ENCODE results near the gene SHROOM2.

SHROOM2 gene

GRCh38 chrX:9905721-9906120 lies 119.5 kb downstream of the SHROOM2 start:
- no peak for DNase-seq

- no peak for DNase-seq
Observed at GRCh38 chrX:9906919-9907318, 120.7 kb downstream of the SHROOM2 start.

GRCh38 chrX:9907645-9908387 lies 121.6 kb downstream of the SHROOM2 start:
- peak; percentile 48 for DNase-seq

GRCh38 chrX:9909254-9909653 lies 123.0 kb downstream of the SHROOM2 start:
- DNase-seq = no peak

GRCh38 chrX:9911487-9911886 lies 125.3 kb downstream of the SHROOM2 start:
- peak; percentile 68 for DNase-seq

GRCh38 chrX:9912351-9913145 lies 126.3 kb downstream of the SHROOM2 start:
- DNase-seq = no peak

- DNase-seq = no peak
Observed at GRCh38 chrX:9913146-9913433, 126.9 kb downstream of the SHROOM2 start.

- DNase-seq = no peak
Observed at GRCh38 chrX:9917861-9918260, 131.6 kb downstream of the SHROOM2 start.

GRCh38 chrX:9919632-9920172 lies 133.5 kb downstream of the SHROOM2 start:
- no peak for DNase-seq

- no peak for DNase-seq
Observed at GRCh38 chrX:9921407-9921806, 135.2 kb downstream of the SHROOM2 start.

- DNase-seq = no peak
Observed at GRCh38 chrX:9923357-9923756, 137.1 kb downstream of the SHROOM2 start.

- no peak for DNase-seq
Observed at GRCh38 chrX:9926002-9926401, 139.8 kb downstream of the SHROOM2 start.

GRCh38 chrX:9927698-9928482 lies 141.7 kb downstream of the SHROOM2 start:
- DNase-seq = no peak

- no peak for DNase-seq
Observed at GRCh38 chrX:9935436-9935835, 149.2 kb downstream of the SHROOM2 start.

GRCh38 chrX:9937761-9938160 lies 151.5 kb downstream of the SHROOM2 start:
- no peak for DNase-seq

GRCh38 chrX:9938516-9938915 lies 152.3 kb downstream of the SHROOM2 start:
- DNase-seq = no peak

- peak; percentile 60 for DNase-seq
Observed at GRCh38 chrX:9940421-9940820, 154.2 kb downstream of the SHROOM2 start.

GRCh38 chrX:9942086-9942485 lies 155.9 kb downstream of the SHROOM2 start:
- DNase-seq = peak; percentile 9

GRCh38 chrX:9943420-9943819 lies 157.2 kb downstream of the SHROOM2 start:
- no peak for DNase-seq

- no peak for DNase-seq
Observed at GRCh38 chrX:9947131-9947794, 161.0 kb downstream of the SHROOM2 start.

GRCh38 chrX:9948406-9948805 lies 162.2 kb downstream of the SHROOM2 start:
- peak; percentile 16 for DNase-seq

GRCh38 chrX:9952300-9952699 lies 166.1 kb downstream of the SHROOM2 start:
- DNase-seq = no peak

- DNase-seq = no peak
Observed at GRCh38 chrX:9953396-9953795, 167.2 kb downstream of the SHROOM2 start.

Measured in fibroblast of skin of scalp (primary cell).